ENCODE data around the gene HEG1.

HEG1 gene

GRCh38 chr3:125017406-125017805, 38.4 kb downstream of the HEG1 start:
- no peaks in the 10 kb centered on the region for H3K9me3 ChIP-seq (ENCODE audit: control insufficient read depth, low read length)
- H3K27me3 ChIP-seq (ENCODE audit: control insufficient read depth, insufficient read depth, low read length): no peaks in the 10 kb centered on the region
- H3K4me2 ChIP-seq (ENCODE audit: low read length): no peak overlapping the region
- H3K4me1 ChIP-seq: no peaks in the 10 kb centered on the region
- H3K27ac ChIP-seq: no peak overlapping the region
- no peaks in the 10 kb centered on the region for H3K36me3 ChIP-seq (ENCODE audit: control insufficient read depth, insufficient read depth, low read length)
- TF ChIP-seq, protein P1, sequence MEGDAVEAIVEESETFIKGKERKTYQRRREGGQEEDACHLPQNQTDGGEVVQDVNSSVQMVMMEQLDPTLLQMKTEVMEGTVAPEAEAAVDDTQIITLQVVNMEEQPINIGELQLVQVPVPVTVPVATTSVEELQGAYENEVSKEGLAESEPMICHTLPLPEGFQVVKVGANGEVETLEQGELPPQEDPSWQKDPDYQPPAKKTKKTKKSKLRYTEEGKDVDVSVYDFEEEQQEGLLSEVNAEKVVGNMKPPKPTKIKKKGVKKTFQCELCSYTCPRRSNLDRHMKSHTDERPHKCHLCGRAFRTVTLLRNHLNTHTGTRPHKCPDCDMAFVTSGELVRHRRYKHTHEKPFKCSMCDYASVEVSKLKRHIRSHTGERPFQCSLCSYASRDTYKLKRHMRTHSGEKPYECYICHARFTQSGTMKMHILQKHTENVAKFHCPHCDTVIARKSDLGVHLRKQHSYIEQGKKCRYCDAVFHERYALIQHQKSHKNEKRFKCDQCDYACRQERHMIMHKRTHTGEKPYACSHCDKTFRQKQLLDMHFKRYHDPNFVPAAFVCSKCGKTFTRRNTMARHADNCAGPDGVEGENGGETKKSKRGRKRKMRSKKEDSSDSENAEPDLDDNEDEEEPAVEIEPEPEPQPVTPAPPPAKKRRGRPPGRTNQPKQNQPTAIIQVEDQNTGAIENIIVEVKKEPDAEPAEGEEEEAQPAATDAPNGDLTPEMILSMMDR (IDR thresholded peaks at IDR 0.05): no peak
- no peak overlapping the region for H3K4me3 ChIP-seq (ENCODE audit: low read depth, low read length)
- no peak overlapping the region for H3K9ac ChIP-seq
- H2AFZ ChIP-seq: no peak overlapping the region
- H3K79me2 ChIP-seq: no peaks in the 10 kb centered on the region

DNA sequence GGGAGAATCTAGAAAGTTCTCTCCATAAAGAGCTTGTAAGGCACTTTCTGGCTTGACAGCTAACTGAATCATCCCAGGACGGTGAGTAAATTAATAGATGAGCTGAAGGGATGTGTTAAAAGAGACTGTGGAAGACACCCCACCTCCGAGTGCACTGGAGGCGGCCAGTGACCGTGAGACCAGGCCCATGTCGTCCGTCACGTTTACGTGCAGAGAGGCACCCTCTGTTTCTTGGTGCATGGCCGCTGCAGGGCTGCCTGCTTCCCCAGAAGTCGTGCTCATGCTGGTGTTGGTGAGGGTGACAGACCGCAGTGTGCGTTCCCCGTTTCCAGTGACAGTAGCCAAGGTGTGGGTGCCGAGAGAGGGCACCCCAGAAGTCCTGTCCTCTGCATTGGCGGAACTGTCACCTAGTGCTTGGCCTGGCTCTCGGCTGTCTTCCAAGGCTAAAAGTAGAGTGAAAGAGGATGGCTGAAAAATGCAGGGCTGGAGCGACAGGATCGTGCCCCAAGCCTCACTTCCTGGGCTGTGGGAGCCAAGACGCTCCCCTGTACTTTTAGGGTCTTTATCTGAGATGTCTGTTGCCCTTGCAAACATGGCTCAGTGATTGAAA, 41.1 kb downstream of the HEG1 start:
- H3K4me3 ChIP-seq (ENCODE audit: low read depth, low read length): no peak overlapping the region
- H3K4me1 ChIP-seq: no peaks in the 10 kb centered on the region
- no peaks in the 10 kb centered on the region for H3K36me3 ChIP-seq (ENCODE audit: control insufficient read depth, insufficient read depth, low read length)
- H3K9ac ChIP-seq: no peak overlapping the region
- no peak overlapping the region for H3K4me2 ChIP-seq (ENCODE audit: low read length)
- no peaks in the 10 kb centered on the region for H3K9me3 ChIP-seq (ENCODE audit: control insufficient read depth, low read length)
- no peak overlapping the region for H2AFZ ChIP-seq
- no peaks in the 10 kb centered on the region for H3K79me2 ChIP-seq
- no peaks in the 10 kb centered on the region for H3K27me3 ChIP-seq (ENCODE audit: control insufficient read depth, insufficient read depth, low read length)
- TF ChIP-seq, protein P1 (IDR thresholded peaks at IDR 0.05): no peak
- H3K27ac ChIP-seq: no peak overlapping the region

GRCh38 chr3:125013095-125013494, 42.7 kb downstream of the HEG1 start:
- no peak overlapping the region for H3K4me3 ChIP-seq (ENCODE audit: low read depth, low read length)
- no peak overlapping the region for H3K4me2 ChIP-seq (ENCODE audit: low read length)
- no peak overlapping the region for H2AFZ ChIP-seq
- H3K9me3 ChIP-seq (ENCODE audit: control insufficient read depth, low read length): no peaks in the 10 kb centered on the region
- no peaks in the 10 kb centered on the region for H3K27me3 ChIP-seq (ENCODE audit: control insufficient read depth, insufficient read depth, low read length)
- H3K27ac ChIP-seq: no peak overlapping the region
- H3K79me2 ChIP-seq: no peaks in the 10 kb centered on the region
- no peak overlapping the region for H3K9ac ChIP-seq
- H3K36me3 ChIP-seq (ENCODE audit: control insufficient read depth, insufficient read depth, low read length): no peaks in the 10 kb centered on the region
- TF ChIP-seq, protein P1 (IDR thresholded peaks at IDR 0.05): no peak
- H3K4me1 ChIP-seq: no peaks in the 10 kb centered on the region

- H3K4me3 ChIP-seq (ENCODE audit: low read depth, low read length): no peak overlapping the region
- H3K9me3 ChIP-seq (ENCODE audit: control insufficient read depth, low read length): no peaks in the 10 kb centered on the region
- H3K79me2 ChIP-seq: no peaks in the 10 kb centered on the region
- no peaks in the 10 kb centered on the region for H3K4me1 ChIP-seq
- H2AFZ ChIP-seq: no peak overlapping the region
- H3K4me2 ChIP-seq (ENCODE audit: low read length): no peak overlapping the region
- no peak overlapping the region for H3K27ac ChIP-seq
- no peak overlapping the region for H3K9ac ChIP-seq
- H3K36me3 ChIP-seq (ENCODE audit: control insufficient read depth, insufficient read depth, low read length): no peaks in the 10 kb centered on the region
- H3K27me3 ChIP-seq (ENCODE audit: control insufficient read depth, insufficient read depth, low read length): no peaks in the 10 kb centered on the region
- TF ChIP-seq, protein P1 (IDR thresholded peaks at IDR 0.05): no peak
Observed at GRCh38 chr3:125011941-125012340, 43.9 kb downstream of the HEG1 start.

DNA sequence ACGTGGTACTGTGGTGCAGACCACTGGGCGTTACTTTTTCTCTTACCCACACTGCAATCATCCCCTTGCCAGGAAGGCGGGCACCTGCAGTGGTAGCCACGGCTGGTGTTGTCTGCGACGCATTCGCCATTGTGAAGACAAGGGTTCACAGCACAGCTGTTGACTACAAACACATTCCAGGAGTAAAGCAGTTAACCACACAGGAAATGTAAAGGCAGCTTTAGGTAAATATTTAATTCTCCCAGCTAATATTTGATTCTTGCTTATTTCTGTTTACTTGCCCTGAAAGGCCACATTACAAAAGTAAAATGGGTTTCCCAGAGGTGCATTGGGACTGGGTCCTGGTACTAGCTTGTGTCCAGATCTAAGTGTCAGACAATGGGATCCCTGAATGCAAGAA, 45.4 kb downstream of the HEG1 start:
- TF ChIP-seq, protein P1 (IDR thresholded peaks at IDR 0.05): no peak
- H3K9me3 ChIP-seq (ENCODE audit: control insufficient read depth, low read length): no peaks in the 10 kb centered on the region
- H3K4me3 ChIP-seq (ENCODE audit: low read depth, low read length): no peak overlapping the region
- no peak overlapping the region for H2AFZ ChIP-seq
- H3K27ac ChIP-seq: no peak overlapping the region
- no peaks in the 10 kb centered on the region for H3K79me2 ChIP-seq
- no peaks in the 10 kb centered on the region for H3K36me3 ChIP-seq (ENCODE audit: control insufficient read depth, insufficient read depth, low read length)
- H3K9ac ChIP-seq: no peak overlapping the region
- no peaks in the 10 kb centered on the region for H3K27me3 ChIP-seq (ENCODE audit: control insufficient read depth, insufficient read depth, low read length)
- no peak overlapping the region for H3K4me2 ChIP-seq (ENCODE audit: low read length)
- H3K4me1 ChIP-seq: no peaks in the 10 kb centered on the region

Measured in parathyroid adenoma (tissue), 2 donors.